GM10266 (cell line): ENCODE data around the gene ALG12.

ENCODE experiments used
- DNase-seq: peaks from one replicate; pipeline ENCODE4 v3.0.0; 2012; ENCODE audit errors: extremely low spot score
- CTCF ChIP-seq: IDR thresholded peaks from 2 replicates; pipeline ENCODE4 v1.5.1; 2012; ENCODE audit warnings: mild to moderate bottlenecking, low read depth; ENCODE audit not compliant: control insufficient read depth, insufficient read depth; ENCODE audit errors: missing control alignments

The ALG12 gene

GRCh38 chr22:49960159-49961004, 42.1 kb upstream of the ALG12 start, which contains the start of gene PIM3:
TSS of gene PIM3 (plus strand) at chr22:49960772. CDS start at chr22:49960948, 176 bp downstream.
- peak; percentile 99 for DNase-seq
- TF ChIP-seq CTCF = no peak

GRCh38 chr22:49959782-49960158, 41.5 kb upstream of the ALG12 start:
- TF ChIP-seq CTCF = no peak
- DNase-seq = no peak

- no peak for DNase-seq
- no peak for TF ChIP-seq CTCF
Observed at GRCh38 chr22:49958931-49959781, 40.9 kb upstream of the ALG12 start.

- no peak for TF ChIP-seq CTCF
- no peak for DNase-seq
Observed at GRCh38 chr22:49958366-49958921, 40.2 kb upstream of the ALG12 start.

GRCh38 chr22:49957826-49958365, 39.7 kb upstream of the ALG12 start:
- no peak for TF ChIP-seq CTCF
- DNase-seq = no peak

GRCh38 chr22:49956914-49957825, 38.9 kb upstream of the ALG12 start:
- no peak for DNase-seq
- no peak for TF ChIP-seq CTCF
